Right atrium auricular region (tissue), 2 donors: Measurements from ENCODE around the gene IL36A. TPM values are rescaled to one million over a fixed set of nuclear protein-coding genes. Genes with fewer than 3 reads are reported as not detected.

Source experiments
- DNase-seq: peaks from one replicate; pipeline ENCODE4 v3.0.0-alpha.2; 2019; ENCODE audit warnings: low spot score
- H3K27ac ChIP-seq, 2 donors: fragments of 200-600 bp; sonication (generic); 1 replicate in 1 of 2; 2 replicates in 1 of 2; pipeline ENCODE4 v1.5.1; 2016 to 2019
- H3K27me3 ChIP-seq, 2 donors: fragments of 200-600 bp; sonication (generic); one replicate each; pipeline versions ENCODE4 v1.5.1 to v1.6.0; 2017 to 2019
- H3K36me3 ChIP-seq: fragments of 200-600 bp; sonication (generic); one replicate; pipeline ENCODE4 v1.5.1; 2016
- H3K4me1 ChIP-seq, 2 donors: fragments of 200-600 bp; sonication (generic); one replicate each; pipeline versions ENCODE4 v1.5.1 to v1.6.0; 2017 to 2019
- H3K4me3 ChIP-seq, 2 donors: fragments of 200-600 bp; sonication (generic); 1 replicate in 1 of 2; 2 replicates in 1 of 2; pipeline ENCODE4 v1.5.1; 2017 to 2019; ENCODE audit warnings: mild to moderate bottlenecking in 1 of 2, moderate library complexity in 1 of 2
- H3K9me3 ChIP-seq, 2 donors: fragments of 200-600 bp; sonication (generic); one replicate each; pipeline ENCODE4 v1.5.1; 2019
- total RNA-seq, 2 donors: library from RNA; depleted of rRNA; stranded (reverse); fragments of >200 nt; gene quantifications; one replicate each; pipeline ENCODE4 v1.1.0, GENCODE V29; 2016
- TF ChIP-seq, protein P1 (sequence below), 2 donors: fragments of 200-600 bp; sonication (generic); IDR thresholded peaks; one replicate each; pipeline ENCODE4 v1.5.1; 2019; ENCODE audit warnings: antibody characterized with exemption in 2 of 2

IL36A gene
- total RNA-seq, 2 donors from 2014 or later: not detected

DNA sequence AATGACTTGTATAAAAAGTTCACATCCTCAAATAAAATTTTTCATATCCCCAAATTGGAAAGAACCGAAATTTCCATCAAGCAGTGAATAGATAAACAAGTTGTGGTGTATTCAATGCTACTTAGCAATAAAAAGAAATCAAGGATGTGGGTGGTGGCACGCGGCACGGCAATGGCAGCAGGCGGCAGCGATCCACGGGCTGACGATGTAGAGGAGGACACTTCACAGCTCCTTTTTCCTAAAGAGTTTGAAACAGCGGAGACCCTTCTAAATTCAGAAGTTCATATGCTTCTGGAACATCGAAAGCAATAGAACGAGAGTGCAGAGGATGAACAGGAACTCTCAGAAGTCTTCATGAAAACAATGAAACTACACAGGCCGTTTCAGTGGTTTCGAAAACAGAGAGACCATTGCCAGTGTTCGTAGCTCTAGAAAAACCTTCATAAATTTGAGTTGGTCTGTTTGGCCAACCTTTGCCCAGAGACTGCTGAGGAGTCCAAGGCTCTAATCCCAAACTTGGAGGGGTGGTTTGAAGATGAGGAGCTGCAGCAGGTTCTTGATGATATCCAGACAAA lies 9.8 kb upstream of the IL36A start:
- H3K36me3 ChIP-seq: no peaks in the 10 kb centered on the region
- no peak overlapping the region for H3K4me3 ChIP-seq
- no peak overlapping the region for H3K27ac ChIP-seq

DNA sequence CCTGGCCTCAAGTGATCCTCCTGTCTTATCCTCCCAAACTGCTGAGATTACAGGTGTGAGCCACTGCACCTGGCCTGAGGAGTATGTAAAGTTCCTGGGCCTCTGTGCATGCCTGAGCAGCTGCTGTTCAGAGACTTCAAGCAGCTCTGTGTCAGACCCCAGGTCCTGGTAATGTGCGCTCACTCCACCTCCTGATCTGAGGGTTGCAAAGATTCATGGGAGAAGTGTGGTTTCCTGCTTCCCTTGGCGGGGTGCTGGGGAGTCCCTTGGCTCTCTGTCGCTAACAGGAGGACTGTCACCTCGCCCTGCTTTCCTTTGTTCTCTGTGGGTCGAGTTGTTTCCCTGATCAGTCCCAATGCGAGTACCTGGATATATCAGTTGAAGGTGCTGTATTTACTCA lies 8.6 kb upstream of the IL36A start:
- Histone ChIP-seq H3K4me1 (no peaks in the 10 kb centered on the region), H3K27me3 (no peaks in the 10 kb centered on the region), H3K4me3 (no peak overlapping the region), H3K27ac (no peak overlapping the region), H3K9me3 (peaks cover 0 to 28% of the 10 kb centered on the region in 2 donors), H3K36me3 (no peaks in the 10 kb centered on the region)
- no peak for DNase-seq
- TF ChIP-seq, protein P1, sequence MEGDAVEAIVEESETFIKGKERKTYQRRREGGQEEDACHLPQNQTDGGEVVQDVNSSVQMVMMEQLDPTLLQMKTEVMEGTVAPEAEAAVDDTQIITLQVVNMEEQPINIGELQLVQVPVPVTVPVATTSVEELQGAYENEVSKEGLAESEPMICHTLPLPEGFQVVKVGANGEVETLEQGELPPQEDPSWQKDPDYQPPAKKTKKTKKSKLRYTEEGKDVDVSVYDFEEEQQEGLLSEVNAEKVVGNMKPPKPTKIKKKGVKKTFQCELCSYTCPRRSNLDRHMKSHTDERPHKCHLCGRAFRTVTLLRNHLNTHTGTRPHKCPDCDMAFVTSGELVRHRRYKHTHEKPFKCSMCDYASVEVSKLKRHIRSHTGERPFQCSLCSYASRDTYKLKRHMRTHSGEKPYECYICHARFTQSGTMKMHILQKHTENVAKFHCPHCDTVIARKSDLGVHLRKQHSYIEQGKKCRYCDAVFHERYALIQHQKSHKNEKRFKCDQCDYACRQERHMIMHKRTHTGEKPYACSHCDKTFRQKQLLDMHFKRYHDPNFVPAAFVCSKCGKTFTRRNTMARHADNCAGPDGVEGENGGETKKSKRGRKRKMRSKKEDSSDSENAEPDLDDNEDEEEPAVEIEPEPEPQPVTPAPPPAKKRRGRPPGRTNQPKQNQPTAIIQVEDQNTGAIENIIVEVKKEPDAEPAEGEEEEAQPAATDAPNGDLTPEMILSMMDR (IDR thresholded peaks at IDR 0.05): no peak

More for the DNA sequence above, 9.8 kb upstream of the IL36A start:
- H3K27me3 ChIP-seq: no peaks in the 10 kb centered on the region
- DNase-seq: no peak
- no peaks in the 10 kb centered on the region for H3K4me1 ChIP-seq
- H3K9me3 ChIP-seq: peaks cover 0 to 32% of the 10 kb centered on the region in 2 donors
- TF ChIP-seq, protein P1 (IDR thresholded peaks at IDR 0.05): no peak

DNA sequence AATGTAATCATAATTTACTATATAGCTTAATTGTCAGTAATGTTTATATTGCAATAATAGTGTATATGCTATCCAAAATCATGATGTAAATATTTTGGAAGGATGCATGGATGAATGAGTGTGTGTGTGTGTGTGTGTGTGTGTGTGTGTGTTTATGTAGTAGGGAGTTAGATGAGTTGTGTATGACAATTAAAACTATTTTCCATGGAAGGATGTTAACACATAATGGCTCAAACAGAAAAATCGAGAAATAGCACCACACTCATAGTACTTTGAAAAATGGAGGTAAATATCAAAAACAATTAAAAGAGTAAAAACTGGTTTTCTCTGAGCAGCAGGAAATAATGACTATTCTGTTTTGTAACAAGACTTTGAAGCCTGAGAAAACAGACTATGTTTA lies 8.1 kb upstream of the IL36A start:
- Histone ChIP-seq H3K27me3 (no peaks in the 10 kb centered on the region), H3K36me3 (no peaks in the 10 kb centered on the region), H3K4me1 (no peaks in the 10 kb centered on the region), H3K27ac (no peak overlapping the region), H3K9me3 (peaks cover 0 to 23% of the 10 kb centered on the region in 2 donors), H3K4me3 (no peak overlapping the region)
- TF ChIP-seq, protein P1 (IDR thresholded peaks at IDR 0.05): no peak
- no peak for DNase-seq

DNA sequence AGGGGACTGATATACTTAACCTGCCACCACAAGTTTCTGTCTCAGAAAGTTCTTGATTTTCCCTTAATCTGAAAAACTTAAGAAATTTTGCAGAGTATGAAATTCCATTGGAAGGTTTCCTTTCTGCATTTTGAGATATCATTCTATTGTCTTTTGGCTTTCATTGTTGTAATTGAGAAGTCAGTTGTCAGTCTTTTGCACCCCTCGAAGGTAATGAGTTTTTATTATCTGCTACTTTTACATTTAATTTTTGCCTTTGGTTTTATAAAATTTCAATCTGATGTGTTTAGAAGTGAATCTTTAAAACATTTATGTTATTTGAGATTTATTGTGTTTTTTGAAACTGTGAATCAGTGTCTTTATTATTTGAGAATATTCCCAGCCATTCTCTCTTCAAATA lies 4.8 kb upstream of the IL36A start:
- Histone ChIP-seq H3K27ac (no peak overlapping the region), H3K4me3 (no peak overlapping the region), H3K9me3 (peaks cover 0 to 8% of the 10 kb centered on the region in 2 donors), H3K27me3 (no peaks in the 10 kb centered on the region), H3K36me3 (no peaks in the 10 kb centered on the region), H3K4me1 (no peaks in the 10 kb centered on the region)
- no peak for DNase-seq
- TF ChIP-seq, protein P1 (IDR thresholded peaks at IDR 0.05): no peak

DNA sequence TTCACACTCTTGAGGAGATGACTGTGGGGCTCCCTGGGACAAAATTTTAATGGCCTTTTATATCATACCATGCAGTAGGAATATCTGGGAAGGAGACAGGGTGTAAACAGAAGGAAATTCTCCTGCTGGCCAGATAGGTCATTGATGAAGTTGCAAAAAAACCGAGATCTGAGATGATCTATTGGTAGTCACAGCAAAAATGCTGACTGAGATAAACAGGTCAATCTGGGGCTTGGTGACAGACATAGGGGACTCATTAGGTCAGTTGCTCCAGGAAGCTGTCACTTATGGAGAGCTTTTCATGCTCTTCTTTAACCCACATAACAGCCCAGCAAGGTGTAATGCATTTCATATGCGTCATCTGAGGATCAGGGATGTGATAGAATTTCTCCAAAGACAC lies 2.6 kb upstream of the IL36A start:
- no peak overlapping the region for H3K4me3 ChIP-seq
- no peaks in the 10 kb centered on the region for H3K4me1 ChIP-seq
- H3K36me3 ChIP-seq: no peaks in the 10 kb centered on the region
- peaks cover 0 to 8% of the 10 kb centered on the region in 2 donors for H3K9me3 ChIP-seq
- DNase-seq: no peak
- TF ChIP-seq, protein P1 (IDR thresholded peaks at IDR 0.05): no peak
- no peak overlapping the region for H3K27ac ChIP-seq
- H3K27me3 ChIP-seq: no peaks in the 10 kb centered on the region

DNA sequence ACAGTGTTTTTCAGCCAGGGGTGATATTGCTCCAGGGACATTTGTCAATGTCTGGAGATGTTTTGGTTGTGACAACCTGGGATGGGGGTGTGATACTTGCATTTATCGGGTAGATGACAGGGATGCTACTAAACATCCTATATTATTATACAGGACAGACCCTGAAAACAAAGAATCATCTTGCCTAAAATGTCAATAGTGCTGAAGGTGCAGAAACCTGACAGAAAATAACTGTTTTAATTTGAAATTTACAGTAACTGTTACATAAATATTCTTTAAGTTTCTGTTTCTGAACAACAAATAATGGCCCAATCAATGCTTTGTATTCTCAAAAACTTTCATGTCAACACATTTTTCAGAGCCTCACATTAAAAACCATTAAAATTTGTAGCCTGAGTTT lies 2.0 kb downstream of the IL36A start:
- Histone ChIP-seq H3K9me3 (no peaks in the 10 kb centered on the region), H3K27me3 (no peaks in the 10 kb centered on the region), H3K4me1 (no peaks in the 10 kb centered on the region), H3K4me3 (no peak overlapping the region), H3K36me3 (no peaks in the 10 kb centered on the region), H3K27ac (no peak overlapping the region)
- TF ChIP-seq, protein P1 (IDR thresholded peaks at IDR 0.05): no peak
- DNase-seq: no peak
